Adipocyte (in vitro differentiated cells): ENCODE measurements around the gene RNF214.

ENCODE experiments used
- DNase-seq: peaks from one replicate; pipeline ENCODE4 v3.0.0-alpha.2; 2015; ENCODE audit warnings: low read depth
- H3K27me3 ChIP-seq: replicated peaks from 2 replicates; pipeline ENCODE4 v1.7.0; 2013; ENCODE audit warnings: mild to moderate bottlenecking, low read length, moderate library complexity; ENCODE audit not compliant: control insufficient read depth, insufficient read depth
- H3K36me3 ChIP-seq: 2 replicates; pipeline ENCODE4 v1.7.0; 2013; ENCODE audit warnings: low read length, mild to moderate bottlenecking, moderate library complexity; ENCODE audit not compliant: control insufficient read depth, insufficient read depth, severe bottlenecking
- H3K4me1 ChIP-seq: 2 replicates; pipeline ENCODE4 v1.7.0; 2013; ENCODE audit warnings: mild to moderate bottlenecking, low read length, moderate library complexity; ENCODE audit not compliant: control insufficient read depth, insufficient read depth
- H3K4me3 ChIP-seq: 2 replicates; pipeline ENCODE4 v1.7.0; 2013; ENCODE audit warnings: mild to moderate bottlenecking, low read length, moderate library complexity
- H3K9ac ChIP-seq: 2 replicates; pipeline ENCODE4 v1.7.0; 2013; ENCODE audit warnings: mild to moderate bottlenecking, low read length, moderate library complexity
- H3K9me3 ChIP-seq: 2 replicates; pipeline ENCODE4 v1.7.0; 2013; ENCODE audit warnings: mild to moderate bottlenecking, low read length, moderate library complexity; ENCODE audit not compliant: control insufficient read depth

RNF214 gene

DNA sequence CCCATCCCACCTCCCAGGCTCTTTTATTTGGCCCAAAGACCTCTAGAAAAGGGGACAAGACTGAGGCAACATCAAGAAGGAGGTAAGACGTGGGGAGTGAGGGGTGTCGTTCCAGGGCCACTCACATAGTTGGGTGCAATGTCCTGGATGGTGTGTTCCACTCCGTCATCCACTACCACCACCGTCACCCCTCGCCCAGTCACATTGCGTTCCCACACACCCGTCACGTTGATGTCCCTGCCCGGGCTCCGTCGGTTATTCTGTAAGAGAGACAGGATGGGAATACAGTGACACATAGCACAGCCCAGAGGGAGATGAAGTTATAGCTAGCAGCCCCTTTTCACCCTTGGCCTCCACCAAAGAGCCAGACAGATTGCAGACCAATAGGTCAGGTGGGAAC is 4.4 kb upstream of the RNF214 start:
- DNase-seq, result no peak
- peaks cover 24% of the 10 kb centered on the region for H3K4me1 ChIP-seq
- H3K4me3 ChIP-seq, result no peak overlapping the region
- no peak overlapping the region for H3K9ac ChIP-seq
- H3K36me3 ChIP-seq, result peaks cover 59% of the 10 kb centered on the region
- H3K9me3 ChIP-seq, result no peaks in the 10 kb centered on the region
- no peaks in the 10 kb centered on the region for H3K27me3 ChIP-seq

DNA sequence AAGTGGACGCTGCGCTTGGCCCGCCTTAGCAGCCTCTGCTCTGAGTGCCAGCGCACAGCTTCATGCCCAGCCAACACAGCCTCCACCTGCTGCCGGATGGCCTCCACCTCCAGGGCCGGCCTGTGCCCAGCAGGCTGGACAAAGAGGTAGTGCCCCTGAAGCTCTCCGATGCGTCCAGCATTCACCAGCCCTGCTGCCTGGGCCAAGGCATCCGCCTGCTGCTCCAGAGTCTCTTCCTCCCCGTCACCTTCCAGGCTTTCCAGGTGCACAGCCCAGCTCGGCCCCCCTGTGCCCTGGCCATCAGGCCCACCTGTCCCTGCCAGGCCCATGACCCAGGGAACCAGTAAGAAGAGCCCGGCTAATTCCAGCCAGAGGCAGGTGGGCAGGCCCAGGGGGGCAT is 3.1 kb upstream of the RNF214 start:
- Histone ChIP-seq H3K27me3 (no peaks in the 10 kb centered on the region), H3K9me3 (no peaks in the 10 kb centered on the region), H3K9ac (peak overlapping the region; percentile 99), H3K36me3 (peaks cover 45% of the 10 kb centered on the region), H3K4me3 (no peak overlapping the region), H3K4me1 (peaks cover 34% of the 10 kb centered on the region)
- no peak for DNase-seq

DNA sequence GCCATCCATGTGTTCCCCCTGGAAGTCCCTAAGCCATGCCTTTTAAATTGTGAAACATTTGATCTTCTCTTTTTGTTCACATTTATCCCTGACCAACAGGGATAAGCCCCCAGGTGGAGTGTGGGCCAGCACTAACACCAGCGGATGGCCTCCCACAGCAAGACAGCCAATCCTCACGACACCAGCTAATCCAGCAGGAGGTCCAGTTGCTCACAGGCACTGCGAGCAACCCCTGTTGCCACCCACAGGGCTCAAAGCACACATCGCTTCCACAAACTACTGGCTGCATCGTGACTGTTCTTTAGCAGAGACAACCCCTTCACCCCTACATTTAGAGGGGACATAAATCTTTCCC is 2.6 kb upstream of the RNF214 start:
- Histone ChIP-seq H3K9me3 (no peaks in the 10 kb centered on the region), H3K36me3 (peaks cover 45% of the 10 kb centered on the region), H3K9ac (peak overlapping the region; percentile 99), H3K4me3 (peak overlapping the region; percentile 99), H3K4me1 (peaks cover 29% of the 10 kb centered on the region), H3K27me3 (no peaks in the 10 kb centered on the region)
- no peak for DNase-seq

DNA sequence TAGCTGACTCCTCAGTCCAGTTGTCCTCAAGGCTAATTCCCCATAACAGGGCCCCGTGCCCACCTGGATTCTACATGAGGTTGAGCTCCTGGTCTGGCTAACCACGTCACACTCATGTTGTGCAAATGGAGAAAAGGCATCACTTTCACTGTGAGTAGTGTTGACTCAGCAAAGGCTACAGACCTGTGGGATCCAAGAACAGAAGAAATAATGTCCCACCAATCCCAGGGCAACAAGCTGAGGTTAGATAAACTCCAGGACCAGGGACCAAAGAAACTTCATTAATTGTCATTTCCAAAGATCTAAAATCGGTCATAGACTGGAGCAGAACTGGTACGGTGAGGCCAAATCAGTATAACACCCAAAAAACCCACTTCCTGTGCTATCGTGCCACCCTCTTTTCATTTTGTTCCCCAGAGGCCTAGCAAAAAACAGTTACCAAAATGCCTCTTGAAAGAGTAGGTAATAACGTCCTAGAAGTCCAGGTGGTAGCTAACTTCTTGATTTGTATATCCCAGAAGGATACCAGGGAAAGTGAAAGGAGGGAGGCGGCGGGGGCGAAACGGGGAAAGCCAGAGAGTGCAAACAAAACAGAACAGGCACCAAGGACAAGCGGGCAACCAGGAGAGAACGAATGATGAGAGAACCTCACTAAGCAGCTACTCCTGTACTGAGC is 2.0 kb upstream of the RNF214 start:
- peak overlapping the region; percentile 99 for H3K4me3 ChIP-seq
- no peak for DNase-seq

DNA sequence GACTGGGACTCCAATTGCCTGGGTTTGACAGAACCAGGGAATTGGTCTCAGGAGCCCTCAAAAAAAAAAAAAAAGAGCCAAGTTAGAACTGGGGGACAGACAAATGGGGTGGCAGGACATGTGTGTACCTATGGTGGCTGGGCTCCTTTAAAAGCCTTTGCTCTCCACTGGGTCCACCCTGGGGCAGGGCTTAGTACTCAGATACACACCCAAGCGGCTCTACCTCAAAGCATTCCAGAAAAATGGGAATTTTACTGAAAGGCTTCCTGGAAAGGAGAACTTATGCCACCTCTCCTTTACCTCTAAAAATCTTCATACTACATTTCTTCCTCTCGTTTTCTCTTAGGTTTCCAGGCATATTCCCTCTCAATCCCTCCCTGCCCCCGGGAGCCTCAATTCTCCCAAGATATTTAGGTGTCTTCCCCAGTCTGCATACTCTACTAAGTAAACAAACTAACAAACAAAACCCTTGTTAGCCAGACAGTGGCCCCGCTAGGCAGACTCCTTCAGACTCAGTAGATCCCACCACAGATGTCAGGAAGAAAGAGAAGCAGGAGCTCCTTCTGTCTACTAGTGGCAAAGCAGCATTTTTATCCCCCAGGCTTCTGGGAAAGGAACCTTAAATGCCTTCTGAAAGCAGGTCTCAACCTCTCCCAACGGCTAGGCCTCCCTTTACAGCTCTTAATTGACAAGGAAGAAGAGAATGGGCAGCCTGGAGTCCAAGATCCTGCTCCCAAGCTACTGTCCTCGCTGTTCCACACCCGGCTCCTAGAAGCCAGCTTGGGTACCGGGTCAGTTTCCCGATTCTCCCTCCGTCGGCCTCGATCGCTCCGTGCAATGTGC is 1.3 kb upstream of the RNF214 start:
- H3K4me3 ChIP-seq, result peak overlapping the region; percentile 99
- peak; percentile 42 for DNase-seq

More for the DNA sequence above, 2.0 kb upstream of the RNF214 start:
- H3K36me3 ChIP-seq, result peaks cover 42% of the 10 kb centered on the region
- peak overlapping the region; percentile 99 for H3K9ac ChIP-seq
- H3K27me3 ChIP-seq, result no peaks in the 10 kb centered on the region
- H3K9me3 ChIP-seq, result no peaks in the 10 kb centered on the region
- peaks cover 29% of the 10 kb centered on the region for H3K4me1 ChIP-seq

DNA sequence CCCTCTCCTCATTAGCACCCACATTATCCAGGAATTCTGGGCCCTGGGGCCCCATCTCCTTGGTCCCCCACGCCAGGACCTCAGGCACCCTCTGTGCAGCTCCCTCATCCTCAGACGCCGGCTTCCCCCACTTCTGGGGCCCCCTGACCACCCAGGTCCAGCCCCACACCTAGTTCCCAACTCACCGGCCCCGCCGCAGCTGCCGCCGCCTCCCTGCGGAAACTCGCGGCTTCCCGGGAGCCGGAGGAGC is 704 bp upstream of the RNF214 start, which contains the start of gene PCSK7:
Gene PCSK7, minus strand, starts transcription at position 232 of the 250 bp plus-strand sequence. CDS start 2,229 bp downstream, outside the sequence.
- DNase-seq, result no peak
- Histone ChIP-seq H3K36me3 (peaks cover 37% of the 10 kb centered on the region), H3K9me3 (no peaks in the 10 kb centered on the region), H3K4me3 (peak within 1 kb of the TSS; percentile 99), H3K4me1 (peaks cover 29% of the 10 kb centered on the region), H3K9ac (peak within 1 kb of the TSS; percentile 99), H3K27me3 (no peaks in the 10 kb centered on the region)

More for the DNA sequence above, 1.3 kb upstream of the RNF214 start:
- Histone ChIP-seq H3K9ac (peak overlapping the region; percentile 99), H3K36me3 (peaks cover 36% of the 10 kb centered on the region), H3K27me3 (no peaks in the 10 kb centered on the region), H3K4me1 (peaks cover 29% of the 10 kb centered on the region), H3K9me3 (no peaks in the 10 kb centered on the region)

DNA sequence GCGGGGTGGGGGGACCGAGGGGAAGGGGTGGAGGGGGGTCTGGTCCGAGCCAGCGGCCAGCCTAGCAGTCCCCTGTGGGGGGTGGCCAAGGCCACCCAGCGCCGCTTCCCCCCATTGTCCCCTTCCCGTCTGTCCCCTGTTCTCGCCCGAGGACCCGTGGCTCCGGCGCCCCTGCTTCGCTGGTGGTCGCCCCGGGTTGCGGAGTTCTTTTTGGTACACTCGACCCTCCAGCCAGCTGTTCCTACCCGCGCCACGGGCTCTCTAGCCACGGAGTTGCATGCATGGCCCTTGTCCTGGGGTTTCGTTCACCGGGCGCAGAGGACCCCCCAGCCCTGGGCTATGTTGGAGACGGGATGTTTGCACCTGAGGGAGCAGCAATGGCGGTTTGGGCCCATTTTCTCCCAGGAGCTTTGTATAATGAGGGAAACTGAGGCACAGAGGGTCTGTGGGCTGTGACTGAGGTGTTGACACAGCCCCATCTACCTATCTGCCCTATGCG is 489 bp downstream of the RNF214 start:
- peak overlapping the region; percentile 95 for H3K9ac ChIP-seq
- no peaks in the 10 kb centered on the region for H3K9me3 ChIP-seq

DNA sequence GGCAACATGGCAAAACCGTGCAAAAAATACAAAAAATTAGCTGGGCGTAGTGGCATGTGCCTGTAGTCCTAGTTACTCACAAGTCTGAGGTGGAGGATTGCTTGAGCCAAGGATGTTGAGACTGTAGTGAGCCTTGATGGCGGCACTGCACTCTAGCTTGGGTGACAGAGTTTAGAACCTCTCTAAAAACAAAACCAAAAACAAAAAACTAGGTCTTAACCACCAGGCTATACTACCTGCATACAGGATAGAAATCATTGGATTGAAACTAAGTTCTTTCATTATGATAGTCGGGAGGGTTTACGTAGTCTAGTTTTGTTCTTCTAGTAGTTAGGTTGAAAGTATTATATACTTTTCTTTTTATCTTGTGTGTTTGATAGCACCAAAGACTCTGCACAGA is 5.8 kb downstream of the RNF214 start:
- H3K27me3 ChIP-seq, result no peaks in the 10 kb centered on the region
- no peak for DNase-seq
- no peaks in the 10 kb centered on the region for H3K9me3 ChIP-seq
- peaks cover 15% of the 10 kb centered on the region for H3K4me1 ChIP-seq
- no peak overlapping the region for H3K9ac ChIP-seq
- H3K36me3 ChIP-seq, result peaks cover 20% of the 10 kb centered on the region
- no peak overlapping the region for H3K4me3 ChIP-seq

More for the DNA sequence above, 489 bp downstream of the RNF214 start:
- Histone ChIP-seq H3K4me3 (peak overlapping the region; percentile 96), H3K36me3 (peaks cover 27% of the 10 kb centered on the region), H3K27me3 (no peaks in the 10 kb centered on the region), H3K4me1 (peaks cover 29% of the 10 kb centered on the region)
- peak; percentile 41 for DNase-seq

DNA sequence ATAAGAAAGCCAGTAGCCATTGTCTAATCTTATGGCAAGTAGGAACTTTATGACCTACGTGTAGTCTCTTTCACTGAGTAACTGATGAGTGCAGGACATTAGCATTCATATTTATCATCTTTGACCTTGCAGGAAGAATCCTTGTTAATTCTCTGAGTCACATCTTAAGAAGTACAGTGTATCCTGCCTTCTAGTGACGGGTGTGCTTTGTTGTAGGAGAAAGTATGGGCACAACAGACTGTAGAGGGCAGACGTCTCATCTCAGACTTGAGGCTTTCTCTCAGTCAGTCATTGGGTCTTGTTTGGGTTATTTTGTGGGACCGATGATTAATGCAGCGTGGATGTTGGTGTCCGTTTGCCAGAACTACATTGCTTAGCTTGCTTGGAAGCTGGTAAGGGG is 6.8 kb downstream of the RNF214 start:
- Histone ChIP-seq H3K4me3 (no peak overlapping the region), H3K9ac (no peak overlapping the region), H3K9me3 (no peaks in the 10 kb centered on the region), H3K4me1 (peaks cover 5% of the 10 kb centered on the region), H3K27me3 (no peaks in the 10 kb centered on the region), H3K36me3 (peaks cover 24% of the 10 kb centered on the region)
- peak; percentile 73 for DNase-seq

DNA sequence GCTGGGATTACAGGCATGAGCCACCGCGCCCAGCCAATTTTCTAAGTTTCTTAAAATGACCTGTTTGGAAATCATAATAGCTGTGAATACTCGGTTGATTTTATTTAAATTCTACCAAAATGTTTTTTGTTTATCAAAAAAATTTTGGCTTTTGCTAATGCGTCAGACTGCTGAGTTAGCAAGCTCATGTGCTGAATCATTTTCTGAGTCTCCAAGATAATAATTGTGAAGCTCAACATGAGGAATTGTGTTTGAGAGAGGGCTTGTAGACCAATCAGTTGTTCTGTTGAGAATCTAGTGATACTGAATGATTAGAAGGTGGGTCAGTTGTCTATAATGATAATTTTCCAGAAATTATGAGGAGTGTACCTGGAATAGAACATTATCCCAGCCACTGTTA is 15.9 kb downstream of the RNF214 start:
- no peak for DNase-seq
- H3K9me3 ChIP-seq, result no peaks in the 10 kb centered on the region
- H3K4me3 ChIP-seq, result no peak overlapping the region
- no peak overlapping the region for H3K9ac ChIP-seq
- peaks cover 57% of the 10 kb centered on the region for H3K36me3 ChIP-seq
- no peaks in the 10 kb centered on the region for H3K4me1 ChIP-seq
- no peaks in the 10 kb centered on the region for H3K27me3 ChIP-seq

DNA sequence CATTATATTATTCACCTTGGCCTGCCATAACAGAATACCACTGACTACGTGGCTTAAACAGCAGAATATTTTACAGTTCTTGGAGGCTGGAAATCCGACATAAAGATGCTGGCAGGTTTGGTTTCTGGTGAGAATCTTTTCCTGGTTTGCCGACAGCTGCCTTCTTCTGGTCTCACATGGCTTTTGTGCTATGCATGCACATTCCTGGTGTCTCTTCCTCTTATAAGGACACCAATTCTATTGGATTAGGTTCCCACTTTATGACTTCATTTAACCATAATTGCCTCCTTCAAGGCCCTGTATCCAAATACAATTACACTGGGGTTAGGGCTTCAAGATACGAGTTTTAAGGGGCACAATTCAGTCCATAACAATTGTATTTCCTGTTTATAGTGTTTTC is 17.1 kb downstream of the RNF214 start:
- no peak overlapping the region for H3K4me3 ChIP-seq
- peaks cover 58% of the 10 kb centered on the region for H3K36me3 ChIP-seq
- H3K9ac ChIP-seq, result no peak overlapping the region
- no peaks in the 10 kb centered on the region for H3K27me3 ChIP-seq
- H3K9me3 ChIP-seq, result no peaks in the 10 kb centered on the region
- no peaks in the 10 kb centered on the region for H3K4me1 ChIP-seq
- no peak for DNase-seq
